ENCODE data around the gene SPATA9.

GRCh38 chr5:95620030-95620869, 62.5 kb downstream of the SPATA9 start, which contains the start of gene GPR150:
- TF ChIP-seq CTCF (IDR thresholded peaks at IDR 0.05) (no peak), POLR2A (IDR thresholded peaks at IDR 0.05) (no peak)
